ENCODE results near the gene PDCD1. TPM values are rescaled to one million over a fixed set of nuclear protein-coding genes. Genes with fewer than 3 reads are reported as not detected.

PDCD1 gene
- total RNA-seq, 1 donor from 2014 or later: not detected

Other genes with a start within 250 kb of the PDCD1 start
- 55.8 and 61.0 TPM in 2 replicates for gene THAP4, start 221.7 kb downstream of the PDCD1 start, total RNA-seq
- 142 and 143 TPM in 2 replicates for gene ATG4B, start 221.2 kb downstream of the PDCD1 start, total RNA-seq
- gene DTYMK, start 172.1 kb downstream of the PDCD1 start, total RNA-seq: 51.4 and 54.4 TPM in 2 replicates
- gene ING5, start 156.9 kb downstream of the PDCD1 start, total RNA-seq: 57.8 and 65.9 TPM in 2 replicates
- gene D2HGDH, start 124.3 kb downstream of the PDCD1 start, total RNA-seq: 28.8 and 34.8 TPM in 2 replicates
- gene GAL3ST2, start 82.1 kb downstream of the PDCD1 start, total RNA-seq: 0.51 and 0.84 TPM in 2 replicates
- 1.3 and 1.4 TPM in 2 replicates for gene NEU4, start 49.7 kb downstream of the PDCD1 start, total RNA-seq
- not detected in 2 replicates for gene RTP5, start 10.8 kb upstream of the PDCD1 start, total RNA-seq

Measured in progenitor cell of endocrine pancreas (in vitro differentiated cells).